H1 (cell line): ENCODE results near the gene NACAD. TPM values are rescaled to one million over a fixed set of nuclear protein-coding genes. Genes with fewer than 3 reads are reported as not detected.

Experiments used
- CTCF ChIA-PET: fragments of 300-600 bp; sonication (Branson Sonifier 250); formaldehyde crosslinking; loops from one replicate; lab custom pipeline; 2021; ENCODE audit not compliant: partially characterized antibody; lab: Charles Lee
- POLR2A ChIA-PET: fragments of 300-600 bp; sonication (Branson Sonifier 250); formaldehyde crosslinking; loops from one replicate; lab custom pipeline; 2021; ENCODE audit warnings: inconsistent platforms; ENCODE audit not compliant: partially characterized antibody; lab: Charles Lee
- DNase-seq, 2 experiments: peaks; one replicate each; pipeline versions ENCODE4 v3.0.0 to v3.0.0-alpha.2; 2010 to 2022; ENCODE audit warnings: low spot score in 2 of 2, low read depth in 1 of 2, mixed read lengths in 1 of 2
- FAIRE-seq: peaks from 2 replicates; lab custom pipeline; 2011; peaks lifted over from hg19 to GRCh38; lab: Jason Lieb, UNC
- H2AFZ ChIP-seq: 2 replicates; pipeline ENCODE4 v1.8.1; 2012; ENCODE audit warnings: low read length, inconsistent platforms
- H2AK5ac ChIP-seq: 2 replicates; pipeline ENCODE4 v1.6.1; 2013; ENCODE audit warnings: low read depth, low read length
- H2BK120ac ChIP-seq: replicated peaks from 2 replicates; pipeline ENCODE3; 2013; ENCODE audit warnings: low read depth, low read length, inconsistent platforms
- H2BK12ac ChIP-seq: 2 replicates; pipeline ENCODE4 v1.6.1; 2013; ENCODE audit warnings: low read depth, low read length
- H2BK15ac ChIP-seq: 2 replicates; pipeline ENCODE4 v1.6.1; 2013; ENCODE audit warnings: low read length
- H2BK20ac ChIP-seq: 2 replicates; pipeline ENCODE4 v1.6.1; 2013; ENCODE audit warnings: low read length
- H2BK5ac ChIP-seq: 2 replicates; pipeline ENCODE4 v1.6.1; 2013; ENCODE audit warnings: low read depth, low read length
- H3K14ac ChIP-seq: 2 replicates; pipeline ENCODE4 v1.6.1; 2013; ENCODE audit warnings: inconsistent platforms; ENCODE audit not compliant: insufficient read length
- H3K18ac ChIP-seq: 2 replicates; pipeline ENCODE4 v1.6.1; 2013; ENCODE audit warnings: low read length; ENCODE audit errors: extremely low read depth
- H3K23ac ChIP-seq: 2 replicates; pipeline ENCODE4 v1.6.1; 2013; ENCODE audit warnings: inconsistent platforms; ENCODE audit not compliant: insufficient read length
- H3K23me2 ChIP-seq: 2 replicates; pipeline ENCODE4 v1.6.1; 2013; ENCODE audit warnings: low read depth, low read length
- H3K27ac ChIP-seq: 2 replicates; pipeline ENCODE4 v1.6.1; 2011; ENCODE audit warnings: low read depth, low read length, inconsistent platforms
- H3K27me3 ChIP-seq, 4 experiments: replicated peaks in 1 of 4; 1 replicate in 1 of 4; 2 replicates in 3 of 4; pipeline versions ENCODE4 v1.6.1 to v1.8.1; 2011 to 2013; ENCODE audit warnings: low read length in 3 of 4, mild to moderate bottlenecking in 3 of 4, inconsistent platforms in 2 of 4, mixed read lengths in 2 of 4, moderate library complexity in 1 of 4; ENCODE audit not compliant: control insufficient read depth in 3 of 4, insufficient read depth in 3 of 4; ENCODE audit errors: extremely low read depth in 1 of 4
- H3K36me3 ChIP-seq, 4 experiments: 2 replicates each; pipeline versions ENCODE4 v1.6.1 to v1.8.1; 2011 to 2013; ENCODE audit warnings: mild to moderate bottlenecking in 4 of 4, low read length in 3 of 4, moderate library complexity in 2 of 4, control low read depth in 1 of 4, inconsistent platforms in 1 of 4; ENCODE audit not compliant: insufficient read depth in 4 of 4, control insufficient read depth in 2 of 4
- H3K4ac ChIP-seq: replicated peaks from 2 replicates; pipeline ENCODE3; 2013; ENCODE audit warnings: low read length, low read depth, mixed read lengths, inconsistent platforms; ENCODE audit not compliant: insufficient read length
- H3K4me1 ChIP-seq, 4 experiments: replicated peaks in 1 of 4; 1 replicate in 1 of 4; 2 replicates in 3 of 4; pipeline versions ENCODE4 v1.6.1 to v1.8.1; 2011 to 2013; ENCODE audit warnings: low read length in 3 of 4, inconsistent platforms in 2 of 4, mixed read lengths in 1 of 4; ENCODE audit not compliant: insufficient read depth in 4 of 4, control insufficient read depth in 3 of 4
- H3K4me2 ChIP-seq, 2 experiments: 2 replicates each; pipeline versions ENCODE4 v1.6.1 to v1.8.1; 2011 to 2013; ENCODE audit warnings: low read depth in 2 of 2, low read length in 2 of 2, control low read depth in 1 of 2, inconsistent platforms in 1 of 2, mild to moderate bottlenecking in 1 of 2; ENCODE audit not compliant: insufficient read depth in 1 of 2
- H3K4me3 ChIP-seq, 4 experiments: fragments of 200-600, 300-600 bp in 1 of 4; sonication (generic), shearing (Covaris generic), sonication (Bioruptor Twin) in 1 of 4; 2 replicates each; pipeline versions ENCODE4 v1.5.1 to v1.8.1; 2011 to 2016; ENCODE audit warnings: low read length in 4 of 4, low read depth in 3 of 4, control low read depth in 2 of 4, inconsistent platforms in 2 of 4, mild to moderate bottlenecking in 2 of 4, mixed read lengths in 1 of 4, moderate library complexity in 1 of 4; ENCODE audit not compliant: insufficient read depth in 2 of 4; ENCODE audit errors: extremely low read depth in 1 of 4
- H3K56ac ChIP-seq: replicated peaks from 2 replicates; pipeline ENCODE3; 2013; ENCODE audit warnings: low read depth, mild to moderate bottlenecking, mixed read lengths, low read length, inconsistent platforms; ENCODE audit not compliant: insufficient read length
- H3K79me1 ChIP-seq: 2 replicates; pipeline ENCODE4 v1.6.1; 2013; ENCODE audit warnings: low read depth, low read length, control low read depth
- H3K79me2 ChIP-seq, 2 experiments: 2 replicates each; pipeline versions ENCODE4 v1.6.1 to v1.8.1; 2012 to 2013; ENCODE audit warnings: low read length in 2 of 2, mild to moderate bottlenecking in 2 of 2, inconsistent platforms in 1 of 2; ENCODE audit not compliant: insufficient read depth in 2 of 2, control insufficient read depth in 1 of 2
- H3K9ac ChIP-seq, 4 experiments: replicated peaks in 1 of 4; 1 replicate in 1 of 4; 2 replicates in 3 of 4; pipeline versions ENCODE4 v1.6.1 to v1.8.1; 2011 to 2013; ENCODE audit warnings: low read depth in 3 of 4, low read length in 3 of 4, control low read depth in 2 of 4, mild to moderate bottlenecking in 2 of 4, moderate library complexity in 2 of 4, inconsistent platforms in 1 of 4; ENCODE audit errors: extremely low read depth in 1 of 4
- H3K9me3 ChIP-seq, 2 experiments: 2 replicates each; pipeline versions ENCODE4 v1.6.1 to v1.8.1; 2012 to 2013; ENCODE audit warnings: mild to moderate bottlenecking in 2 of 2, moderate library complexity in 2 of 2, control low read depth in 1 of 2, inconsistent platforms in 1 of 2, low read depth in 1 of 2, low read length in 1 of 2, mixed read lengths in 1 of 2; ENCODE audit not compliant: insufficient read depth in 2 of 2
- H4K20me1 ChIP-seq, 2 experiments: replicated peaks in 1 of 2; 2 replicates each; pipeline versions ENCODE3 to v1.8.1; 2011 to 2013; ENCODE audit warnings: inconsistent platforms in 2 of 2, low read length in 2 of 2, mild to moderate bottlenecking in 1 of 2; ENCODE audit not compliant: insufficient read depth in 2 of 2, control insufficient read depth in 1 of 2
- H4K5ac ChIP-seq: 2 replicates; pipeline ENCODE4 v1.6.1; 2013; ENCODE audit warnings: low read length, low read depth, mixed read lengths, inconsistent platforms; ENCODE audit not compliant: insufficient read length
- H4K8ac ChIP-seq: 2 replicates; pipeline ENCODE4 v1.8.0; 2013; ENCODE audit warnings: mild to moderate bottlenecking, moderate library complexity, low read length, inconsistent platforms; ENCODE audit not compliant: insufficient read depth; ENCODE audit errors: extremely low read depth
- H4K91ac ChIP-seq: replicated peaks from 2 replicates; pipeline ENCODE3; 2013; ENCODE audit warnings: low read length, mixed read lengths, inconsistent platforms; ENCODE audit not compliant: insufficient read length
- BRCA1 ChIP-seq: IDR thresholded peaks from 2 replicates; pipeline ENCODE4 v1.6.1; 2012; ENCODE audit warnings: low read depth, low read length, improper control_type of control experiment
- EP300 ChIP-seq, 2 experiments: IDR thresholded peaks; 1 replicate in 1 of 2; 2 replicates in 1 of 2; pipeline ENCODE4 v1.6.1; 2011 to 2012; ENCODE audit warnings: low read depth in 2 of 2, low read length in 2 of 2, mild to moderate bottlenecking in 2 of 2, borderline replicate concordance in 1 of 2, inconsistent platforms in 1 of 2, moderate library complexity in 1 of 2
- KDM5A ChIP-seq: fragments of 200-600 bp; IDR thresholded peaks from 2 replicates; pipeline ENCODE4 v1.7.1; 2012; ENCODE audit warnings: mild to moderate bottlenecking, low read length, inconsistent platforms, mixed read lengths
- NANOG ChIP-seq: IDR thresholded peaks from 2 replicates; pipeline ENCODE4 v1.6.1; 2011; ENCODE audit warnings: low read length, low read depth, mild to moderate bottlenecking, inconsistent platforms; ENCODE audit not compliant: insufficient read depth, poor library complexity, severe bottlenecking
- POU5F1 ChIP-seq: IDR thresholded peaks from 2 replicates; pipeline ENCODE4 v1.6.1; 2011; ENCODE audit warnings: low read depth, mild to moderate bottlenecking, low read length, moderate library complexity
- SUZ12 ChIP-seq: fragments of 200-600 bp; sonication (generic); IDR thresholded peaks from 2 replicates; pipeline ENCODE4 v1.6.1; 2012; ENCODE audit warnings: mild to moderate bottlenecking, inconsistent platforms, low read length, moderate library complexity, mixed read lengths
- TAF7 ChIP-seq: optimal IDR thresholded peaks from 2 replicates; pipeline ENCODE3; 2011; ENCODE audit warnings: low read depth, mild to moderate bottlenecking, inconsistent platforms, low read length, moderate library complexity, borderline replicate concordance
- TBP ChIP-seq: IDR thresholded peaks from 2 replicates; pipeline ENCODE4 v1.6.1; 2011; ENCODE audit warnings: low read depth, low read length, improper control_type of control experiment
- TEAD4 ChIP-seq: IDR thresholded peaks from 2 replicates; pipeline ENCODE4 v1.6.1; 2012; ENCODE audit warnings: low read depth, low read length, inconsistent platforms, mixed read lengths
- WGBS, 2 experiments: shearing (Covaris generic) in 1 of 2; methylation state at CpG; one replicate each; pipeline versions ENCODE4 v1.1.6 to v1.1.7; 2013 to 2015; ENCODE audit warnings: low lambda C conversion rate in 2 of 2, mixed read lengths in 2 of 2, inconsistent platforms in 1 of 2, low coverage in 1 of 2, missing lambda C conversion rate in 1 of 2; ENCODE audit not compliant: insufficient replicate concordance in 2 of 2, insufficient coverage in 1 of 2, insufficient read length in 1 of 2; ENCODE audit errors: extremely low coverage in 1 of 2, missing lambda C conversion rate in 1 of 2; 5-methylcytosine and 5-hydroxymethylcytosine counted together
- polyA plus RNA-seq, 7 experiments: library from polyadenylated mRNA; depleted of rRNA in 3 of 7; stranded (reverse) in 5 of 7; unstranded in 2 of 7; fragments of >200 nt in 5 of 7; fragments of 200-250 nt in 2 of 7; gene quantifications; 1 replicate in 5 of 7; 2 replicates in 1 of 7; 4 replicates in 1 of 7; pipeline versions ENCODE4 v1.2.1 to v1.2.3, GENCODE V29; 2011 to 2013; ENCODE audit warnings: missing spikeins in 2 of 7, mixed read lengths in 2 of 7
- total RNA-seq: library from RNA; stranded (reverse); fragmentation: NEBNext Ultra II Directional; extraction: Animal tissue kit (Norgen Biotek cat#: 25700); gene quantifications from 2 replicates; pipeline ENCODE4 v1.2.1, GENCODE V29; 2021
- TF ChIP-seq, protein P1 (sequence below): IDR thresholded peaks from 2 replicates; pipeline ENCODE4 v1.6.1; 2012; ENCODE audit warnings: inconsistent platforms

NACAD gene
- total and polyA plus RNA-seq, 2 of the 8 experiments (the other 6 are each of a cell fraction or from before 2014, with no cell fraction given) = 1.3 to 6.0 TPM

DNA sequence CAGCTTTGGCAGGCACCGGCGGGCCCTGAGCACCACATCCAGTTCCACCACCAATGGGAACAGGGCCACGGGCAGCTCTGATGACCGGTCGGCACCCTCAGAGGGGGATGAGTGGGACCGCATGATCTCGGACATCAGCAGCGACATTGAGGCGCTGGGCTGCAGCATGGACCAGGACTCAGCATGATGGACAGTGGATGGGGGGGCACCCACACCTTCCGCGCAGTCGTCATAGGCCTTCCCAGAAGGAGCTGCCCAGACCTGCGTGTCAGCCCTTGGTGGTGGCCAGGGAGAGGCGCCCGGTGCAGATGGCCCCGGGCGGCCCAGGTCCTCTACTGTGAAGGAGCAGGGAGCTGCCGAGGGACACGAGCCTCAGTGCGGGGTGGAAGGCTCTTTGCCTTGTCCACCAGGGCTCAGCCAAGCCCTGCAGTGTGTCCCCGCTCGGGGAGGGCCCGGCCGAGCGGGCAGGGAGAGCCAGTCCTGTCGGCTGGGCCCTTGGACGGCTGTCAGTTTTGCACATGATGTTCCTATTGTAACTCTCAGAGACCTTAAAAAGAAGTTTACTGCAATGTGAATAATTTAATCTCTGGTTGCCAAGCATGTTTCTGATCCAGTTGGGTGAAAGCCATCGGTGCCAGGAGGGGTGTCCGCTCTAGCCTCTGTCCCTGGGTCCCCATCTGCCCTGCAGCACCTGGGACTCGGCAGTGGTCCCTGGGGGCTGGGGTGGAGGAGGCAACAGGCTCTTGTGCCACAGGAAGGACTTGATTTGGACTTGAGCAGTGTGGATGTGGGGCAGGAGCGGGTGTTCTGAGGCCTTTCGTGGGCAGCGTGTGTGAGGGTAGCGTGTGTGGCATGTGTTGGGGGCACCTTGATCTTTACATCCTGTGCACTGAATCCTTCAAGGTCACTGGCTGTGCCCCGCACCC is 12.6 kb downstream of the NACAD start:
- Histone ChIP-seq H4K91ac (no peak overlapping the region), H2AK5ac (no peak overlapping the region), H2BK12ac (no peak overlapping the region), H3K4me3 (no peak overlapping the region), H3K27me3 (no peaks in the 10 kb centered on the region), H3K23ac (no peak overlapping the region), H3K36me3 (peaks cover 0 to 10% (median 4%) of the 10 kb centered on the region in 4 experiments; a peak in 6 of 8 replicates), H3K56ac (no peak overlapping the region), H3K4ac (no peak overlapping the region), H2AFZ (no peak overlapping the region), H3K4me2 (no peak overlapping the region), H3K23me2 (no peaks in the 10 kb centered on the region; the same call in 1 of the 2 replicates), H4K20me1 (peaks cover 2 to 7% of the 10 kb centered on the region in 2 experiments), H4K5ac (no peak overlapping the region), H2BK15ac (no peak overlapping the region), H2BK20ac (no peak overlapping the region), H3K27ac (no peak overlapping the region), H3K9me3 (no peaks in the 10 kb centered on the region), H3K79me2 (no peaks in the 10 kb centered on the region), H3K18ac (no peak overlapping the region), H3K9ac (no peak overlapping the region), H4K8ac (no peak overlapping the region), H3K79me1 (no peaks in the 10 kb centered on the region), H3K14ac (no peak overlapping the region), H2BK120ac (no peak overlapping the region), H3K4me1 (no peaks in the 10 kb centered on the region; a peak in 1 of 7 replicates), H2BK5ac (no peak overlapping the region)
- DNase-seq = no peak
- POLR2A ChIA-PET = interaction anchor here (1.1 to 1.7 kb wide), 3 partner anchors 26 to 90 kb away, joined by 3 read pairs; no protein-coding TSS in a partner anchor
- CTCF ChIA-PET = no interaction called here
- 94% methylated on average over 32 of the region's 35 CpGs; no CpG with 5 or more reads in 1 of the 2 experiments for WGBS, 2 experiments
- no peak for FAIRE-seq
- TF ChIP-seq SUZ12 (no peak), EP300 (IDR thresholded peaks at IDR 0.05; ENCODE audit: borderline replicate concordance in 1 of 2, low read depth in 2 of 2, low read length in 2 of 2) (no peak), TBP (no peak), KDM5A (no peak), TAF7 (no peak), POU5F1 (no peak), BRCA1 (no peak), TEAD4 (no peak), NANOG (no peak)
- TF ChIP-seq, protein P1, sequence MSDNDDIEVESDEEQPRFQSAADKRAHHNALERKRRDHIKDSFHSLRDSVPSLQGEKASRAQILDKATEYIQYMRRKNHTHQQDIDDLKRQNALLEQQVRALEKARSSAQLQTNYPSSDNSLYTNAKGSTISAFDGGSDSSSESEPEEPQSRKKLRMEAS = no peak
